HL-60/S4 treated with retinoic acid at 250 ng/mL for 4 days and 3 days (cell line): ENCODE data around the gene NKIRAS1.
"Not testable (repeated sequence)": the region's sequence is repeated elsewhere in the genome, so short reads cannot be mapped to it uniquely, and the experiment has no call there.

Experiments used
- in situ Hi-C: fragments of 300-500 bp; cut with MboI; formaldehyde crosslinking; loops from 2 replicates; pipeline ENCODE4 v1.7.0; 2022; ENCODE audit warnings: low sequenced_read_pairs

NKIRAS1 gene

GRCh38 chr3:23911397-23911796, 5.4 kb downstream of the NKIRAS1 start:
- in situ Hi-C loops, result no loop called here

GRCh38 chr3:23909341-23909740, 7.4 kb downstream of the NKIRAS1 start:
- in situ Hi-C loops, result no loop called here

- in situ Hi-C loops, result no loop called here
These were observed 12.2 kb downstream of the NKIRAS1 start for GRCh38 chr3:23904545-23904944.

- in situ Hi-C loops, result no loop called here
These were observed 16.0 kb downstream of the NKIRAS1 start for GRCh38 chr3:23900744-23901143.

GRCh38 chr3:23895181-23895580, 21.6 kb downstream of the NKIRAS1 start:
- in situ Hi-C loops, result no loop called here

- in situ Hi-C loops, result no loop called here
These were observed 22.3 kb downstream of the NKIRAS1 start for GRCh38 chr3:23894254-23895061.

GRCh38 chr3:23889950-23890349, 26.8 kb downstream of the NKIRAS1 start:
- in situ Hi-C loops, result no loop called here

- in situ Hi-C loops, result no loop called here
These were observed 27.4 kb downstream of the NKIRAS1 start for GRCh38 chr3:23889386-23889785.

- in situ Hi-C loops, result no loop called here
These were observed 28.1 kb downstream of the NKIRAS1 start for GRCh38 chr3:23888617-23889228.

- in situ Hi-C loops, result no loop called here
These were observed 30.5 kb downstream of the NKIRAS1 start for GRCh38 chr3:23886311-23886710.

GRCh38 chr3:23885210-23885609, 31.6 kb downstream of the NKIRAS1 start:
- in situ Hi-C loops, result no loop called here

- in situ Hi-C loops, result no loop called here
These were observed 32.3 kb downstream of the NKIRAS1 start for GRCh38 chr3:23884481-23884880.

GRCh38 chr3:23882487-23882918, 34.3 kb downstream of the NKIRAS1 start:
- in situ Hi-C loops, result no loop called here

GRCh38 chr3:23881993-23882392, 34.8 kb downstream of the NKIRAS1 start:
- in situ Hi-C loops, result not testable (repeated sequence)

GRCh38 chr3:23880703-23881339, 36.0 kb downstream of the NKIRAS1 start:
- in situ Hi-C loops, result no loop called here

- in situ Hi-C loops, result no loop called here
These were observed 37.3 kb downstream of the NKIRAS1 start for GRCh38 chr3:23879485-23879884.

GRCh38 chr3:23877329-23877980, 39.3 kb downstream of the NKIRAS1 start:
- in situ Hi-C loops, result no loop called here

- in situ Hi-C loops, result no loop called here
These were observed 39.9 kb downstream of the NKIRAS1 start for GRCh38 chr3:23876923-23877322.

- in situ Hi-C loops, result no loop called here
These were observed 41.6 kb downstream of the NKIRAS1 start for GRCh38 chr3:23875113-23875725.

- in situ Hi-C loops, result no loop called here
These were observed 42.3 kb downstream of the NKIRAS1 start for GRCh38 chr3:23874359-23875112.
